ELR (cell line): Measurements from ENCODE around the gene FBXL17.

ENCODE experiments used
- DNase-seq: peaks from one replicate; pipeline ENCODE4 v3.0.0-alpha.2; 2015; ENCODE audit warnings: low read depth

Gene FBXL17

GRCh38 chr5:108249785-108250426 is 132.0 kb downstream of the FBXL17 start:
- DNase-seq, result no peak

- DNase-seq, result no peak
Observed at GRCh38 chr5:108249095-108249784, 132.7 kb downstream of the FBXL17 start.

GRCh38 chr5:108238936-108239887 is 142.7 kb downstream of the FBXL17 start:
- no peak for DNase-seq

GRCh38 chr5:108238461-108238860 is 143.4 kb downstream of the FBXL17 start:
- DNase-seq, result no peak

GRCh38 chr5:108233617-108234155 is 148.2 kb downstream of the FBXL17 start:
- DNase-seq, result no peak

GRCh38 chr5:108232805-108233204 is 149.1 kb downstream of the FBXL17 start:
- no peak for DNase-seq

- DNase-seq, result no peak
Observed at GRCh38 chr5:108222011-108222410, 159.9 kb downstream of the FBXL17 start.

GRCh38 chr5:108220834-108221233 is 161.1 kb downstream of the FBXL17 start:
- DNase-seq, result no peak

GRCh38 chr5:108216890-108217289 is 165.0 kb downstream of the FBXL17 start:
- DNase-seq, result peak; percentile 74

GRCh38 chr5:108214857-108215256 is 167.0 kb downstream of the FBXL17 start:
- no peak for DNase-seq

GRCh38 chr5:108212775-108213346 is 169.0 kb downstream of the FBXL17 start:
- DNase-seq, result no peak

GRCh38 chr5:108206707-108207106 is 175.2 kb downstream of the FBXL17 start:
- no peak for DNase-seq

GRCh38 chr5:108201721-108202120 is 180.2 kb downstream of the FBXL17 start:
- no peak for DNase-seq

GRCh38 chr5:108196276-108196675 is 185.6 kb downstream of the FBXL17 start:
- DNase-seq, result peak; percentile 13

- DNase-seq, result peak; percentile 59
Observed at GRCh38 chr5:108193021-108193795, 188.7 kb downstream of the FBXL17 start.

GRCh38 chr5:108184940-108185339 is 197.0 kb downstream of the FBXL17 start:
- no peak for DNase-seq

- DNase-seq, result no peak
Observed at GRCh38 chr5:108181975-108182374, 199.9 kb downstream of the FBXL17 start.

- DNase-seq, result no peak
Observed at GRCh38 chr5:108174286-108174685, 207.6 kb downstream of the FBXL17 start.

GRCh38 chr5:108171759-108172158 is 210.1 kb downstream of the FBXL17 start:
- DNase-seq, result no peak

- no peak for DNase-seq
Observed at GRCh38 chr5:108168915-108169314, 213.0 kb downstream of the FBXL17 start.

GRCh38 chr5:108167174-108167573 is 214.7 kb downstream of the FBXL17 start:
- no peak for DNase-seq
